ENCODE data around the gene NT5DC1.

NT5DC1 gene

GRCh38 chr6:116253188-116253504, 152.5 kb downstream of the NT5DC1 start:
- Histone ChIP-seq H3K36me3 (ENCODE audit: insufficient read depth, low read length) (peaks cover 17% of the 10 kb centered on the region), H3K27me3 (ENCODE audit: insufficient read depth, low read length, poor library complexity) (no peaks in the 10 kb centered on the region), H3K9ac (ENCODE audit: low read depth, low read length) (peak overlapping the region; percentile 72), H3K4me2 (ENCODE audit: insufficient read depth, low read length) (peak overlapping the region; percentile 91), H3K4me3 (ENCODE audit: low read depth in 1 of 2, low read length in 2 of 2) (peak overlapping the region; percentile 74 to 84), H3K4me1 (ENCODE audit: insufficient read depth, low read length) (peaks cover 59% of the 10 kb centered on the region), H2AFZ (ENCODE audit: low read depth, low read length) (peak overlapping the region; percentile 85), H3K9me3 (ENCODE audit: insufficient read depth, low read length, severe bottlenecking) (no peaks in the 10 kb centered on the region), H3K79me2 (ENCODE audit: insufficient read depth, low read length) (peaks cover 56% of the 10 kb centered on the region), H4K20me1 (ENCODE audit: insufficient read depth, low read length) (peaks cover 14% of the 10 kb centered on the region), H3K27ac (ENCODE audit: low read length) (peak overlapping the region; percentile 89)
- DNase-seq (no peak), ATAC-seq (ENCODE audit: insufficient read depth, low read depth) (no peak)
- TF ChIP-seq CTCF (IDR thresholded peaks at IDR 0.05; ENCODE audit: borderline replicate concordance, extremely low read depth, low read length, poor library complexity, severe bottlenecking) (no peak), EZH2 (IDR thresholded peaks at IDR 0.05; ENCODE audit: borderline replicate concordance, low read depth, low read length, severe bottlenecking) (no peak)

GRCh38 chr6:116253505-116254296, 153.0 kb downstream of the NT5DC1 start, which contains the start of gene TSPYL4:
TSPYL4 (minus strand) TSS chr6:116254075; CDS start chr6:116254008, 67 bp downstream.
- Histone ChIP-seq H3K36me3 (ENCODE audit: insufficient read depth, low read length) (peaks cover 18% of the 10 kb centered on the region), H3K9me3 (ENCODE audit: insufficient read depth, low read length, severe bottlenecking) (no peaks in the 10 kb centered on the region), H3K79me2 (ENCODE audit: insufficient read depth, low read length) (peaks cover 56% of the 10 kb centered on the region), H3K27me3 (ENCODE audit: insufficient read depth, low read length, poor library complexity) (no peaks in the 10 kb centered on the region), H3K27ac (ENCODE audit: low read length) (peak within 1 kb of the TSS; percentile 89), H3K4me3 (ENCODE audit: low read depth in 1 of 2, low read length in 2 of 2) (peak within 1 kb of the TSS; percentile 74 to 84), H4K20me1 (ENCODE audit: insufficient read depth, low read length) (peaks cover 14% of the 10 kb centered on the region), H2AFZ (ENCODE audit: low read depth, low read length) (peak within 1 kb of the TSS; percentile 85), H3K4me2 (ENCODE audit: insufficient read depth, low read length) (peak within 1 kb of the TSS; percentile 91), H3K9ac (ENCODE audit: low read depth, low read length) (peak within 1 kb of the TSS; percentile 72), H3K4me1 (ENCODE audit: insufficient read depth, low read length) (peaks cover 59% of the 10 kb centered on the region)
- TF ChIP-seq EZH2 (IDR thresholded peaks at IDR 0.05; ENCODE audit: borderline replicate concordance, low read depth, low read length, severe bottlenecking) (no peak), CTCF (IDR thresholded peaks at IDR 0.05; ENCODE audit: borderline replicate concordance, extremely low read depth, low read length, poor library complexity, severe bottlenecking) (no peak)
- ATAC-seq (ENCODE audit: insufficient read depth, low read depth) (peak; percentile 95), DNase-seq (peak; percentile 91)

- peaks cover 21% of the 10 kb centered on the region for H3K36me3 ChIP-seq (ENCODE audit: insufficient read depth, low read length)
- peaks cover 56% of the 10 kb centered on the region for H3K4me1 ChIP-seq (ENCODE audit: insufficient read depth, low read length)
- no peaks in the 10 kb centered on the region for H3K27me3 ChIP-seq (ENCODE audit: insufficient read depth, low read length, poor library complexity)
- no peaks in the 10 kb centered on the region for H3K9me3 ChIP-seq (ENCODE audit: insufficient read depth, low read length, severe bottlenecking)
- H3K9ac ChIP-seq (ENCODE audit: low read depth, low read length): peak overlapping the region; percentile 72
- TF ChIP-seq CTCF (IDR thresholded peaks at IDR 0.05; ENCODE audit: borderline replicate concordance, extremely low read depth, low read length, poor library complexity, severe bottlenecking) (no peak), EZH2 (IDR thresholded peaks at IDR 0.05; ENCODE audit: borderline replicate concordance, low read depth, low read length, severe bottlenecking) (no peak)
- peaks cover 14% of the 10 kb centered on the region for H4K20me1 ChIP-seq (ENCODE audit: insufficient read depth, low read length)
- H2AFZ ChIP-seq (ENCODE audit: low read depth, low read length): peak overlapping the region; percentile 85
- DNase-seq (no peak), ATAC-seq (ENCODE audit: insufficient read depth, low read depth) (no peak; the same call in 2 of the 3 replicates)
- peak overlapping the region; percentile 74 to 84 for H3K4me3 ChIP-seq (ENCODE audit: low read depth in 1 of 2, low read length in 2 of 2)
- peak overlapping the region; percentile 89 for H3K27ac ChIP-seq (ENCODE audit: low read length)
- H3K79me2 ChIP-seq (ENCODE audit: insufficient read depth, low read length): peaks cover 56% of the 10 kb centered on the region
- peak overlapping the region; percentile 91 for H3K4me2 ChIP-seq (ENCODE audit: insufficient read depth, low read length)
These were observed 153.8 kb downstream of the NT5DC1 start for GRCh38 chr6:116254297-116255056.
